ENCODE data around the gene TEX11. TPM values are rescaled to one million over a fixed set of nuclear protein-coding genes. Genes with fewer than 3 reads are reported as not detected.

Gene TEX11
- not detected in 2 replicates for total RNA-seq

DNA sequence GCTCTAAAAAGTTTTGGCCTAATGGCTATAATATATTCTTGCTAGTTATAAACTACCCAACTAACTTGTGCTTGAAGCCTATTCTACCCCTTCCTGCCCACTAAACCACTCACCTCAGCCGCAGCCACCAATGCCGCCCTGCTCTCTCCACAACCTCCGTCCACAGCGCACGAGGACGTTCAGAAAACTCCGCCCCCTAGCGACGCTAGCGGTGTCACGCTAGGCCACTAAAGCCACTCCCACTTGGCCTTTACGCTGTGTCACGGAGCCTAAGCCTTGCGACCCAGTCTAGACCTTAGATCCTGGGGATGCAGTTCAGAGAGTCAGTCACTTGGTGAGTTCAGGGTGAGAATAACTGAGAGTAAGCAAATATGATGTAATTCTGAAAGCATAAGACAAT lies at the start of gene TEX11:
Gene TEX11, minus strand, starts transcription at position 171 of the 400 bp plus-strand sequence. CDS start 922 bp downstream, outside the sequence.
- no peak for DNase-seq (ENCODE audit: low read depth)
- no peak for TF ChIP-seq CTCF (IDR thresholded peaks at IDR 0.05; ENCODE audit: insufficient read depth, low read length, poor library complexity, severe bottlenecking)
- Histone ChIP-seq H3K36me3 (ENCODE audit: control insufficient read depth, insufficient read depth, low read length) (no peaks in the 10 kb centered on the region), H3K4me3 (ENCODE audit: low read depth, low read length) (no peak within 1 kb of the TSS), H3K27me3 (ENCODE audit: control insufficient read depth, insufficient read depth, low read length) (no peaks in the 10 kb centered on the region)

DNA sequence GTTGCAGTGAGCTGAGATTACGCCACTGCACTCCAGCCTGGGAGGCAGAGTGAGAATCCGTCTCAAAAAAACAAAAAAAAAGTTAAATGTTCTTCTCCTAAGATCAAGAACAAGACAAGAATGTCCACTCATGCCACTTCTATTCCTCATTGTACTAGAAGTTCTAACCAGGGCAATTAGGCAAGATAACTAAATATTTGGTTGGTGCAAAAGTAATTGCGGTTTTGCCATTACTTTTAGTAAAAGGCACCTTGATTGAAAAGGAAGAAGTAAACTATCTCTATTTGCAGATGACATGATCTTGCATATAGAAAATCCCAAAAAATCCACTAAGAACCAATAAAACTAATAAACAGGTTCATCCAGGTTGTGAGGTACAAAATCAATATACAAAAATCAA lies 46.4 kb upstream of the TEX11 start:
- no peak for DNase-seq (ENCODE audit: low read depth)
- Histone ChIP-seq H3K27me3 (ENCODE audit: control insufficient read depth, insufficient read depth, low read length) (no peaks in the 10 kb centered on the region), H3K4me3 (ENCODE audit: low read depth, low read length) (no peak overlapping the region), H3K36me3 (ENCODE audit: control insufficient read depth, insufficient read depth, low read length) (no peaks in the 10 kb centered on the region)
- TF ChIP-seq CTCF (IDR thresholded peaks at IDR 0.05; ENCODE audit: insufficient read depth, low read length, poor library complexity, severe bottlenecking), result no peak

GRCh38 chrX:70924294-70924911 lies 15.9 kb upstream of the TEX11 start:
- no peak for DNase-seq (ENCODE audit: low read depth)
- no peaks in the 10 kb centered on the region for H3K27me3 ChIP-seq (ENCODE audit: control insufficient read depth, insufficient read depth, low read length)
- TF ChIP-seq CTCF (IDR thresholded peaks at IDR 0.05; ENCODE audit: insufficient read depth, low read length, poor library complexity, severe bottlenecking), result no peak
- H3K36me3 ChIP-seq (ENCODE audit: control insufficient read depth, insufficient read depth, low read length), result no peaks in the 10 kb centered on the region
- H3K4me3 ChIP-seq (ENCODE audit: low read depth, low read length), result no peak overlapping the region

GRCh38 chrX:70922774-70923473 lies 14.4 kb upstream of the TEX11 start:
- Histone ChIP-seq H3K4me3 (ENCODE audit: low read depth, low read length) (no peak overlapping the region), H3K27me3 (ENCODE audit: control insufficient read depth, insufficient read depth, low read length) (no peaks in the 10 kb centered on the region), H3K36me3 (ENCODE audit: control insufficient read depth, insufficient read depth, low read length) (no peaks in the 10 kb centered on the region)
- no peak for TF ChIP-seq CTCF (IDR thresholded peaks at IDR 0.05; ENCODE audit: insufficient read depth, low read length, poor library complexity, severe bottlenecking)
- no peak for DNase-seq (ENCODE audit: low read depth)

- Histone ChIP-seq H3K27me3 (ENCODE audit: control insufficient read depth, insufficient read depth, low read length) (no peaks in the 10 kb centered on the region), H3K36me3 (ENCODE audit: control insufficient read depth, insufficient read depth, low read length) (no peaks in the 10 kb centered on the region), H3K4me3 (ENCODE audit: low read depth, low read length) (no peak overlapping the region)
- no peak for DNase-seq (ENCODE audit: low read depth)
- TF ChIP-seq CTCF (IDR thresholded peaks at IDR 0.05; ENCODE audit: insufficient read depth, low read length, poor library complexity, severe bottlenecking), result no peak
These were observed 13.3 kb upstream of the TEX11 start for GRCh38 chrX:70921709-70922352.
